Upper lobe of left lung (tissue), 4 donors: ENCODE data around the gene TTC23.

Experiments
- POLR2AphosphoS5 ChIP-seq, 2 donors: sonication (generic); formaldehyde crosslinking; IDR thresholded peaks; one replicate each; pipeline ENCODE4 v1.5.1; 2017; ENCODE audit warnings: antibody characterized with exemption in 2 of 2
- TF ChIP-seq, protein P1 (sequence below), 6 experiments: fragments of 450-650 bp in 4 of 6; fragments of 200-600 bp in 2 of 6; sonication (generic) in 2 of 6; IDR thresholded peaks; one replicate each; pipeline ENCODE4 v1.5.1; 2016 to 2019; ENCODE audit warnings: antibody characterized with exemption in 6 of 6

DNA sequence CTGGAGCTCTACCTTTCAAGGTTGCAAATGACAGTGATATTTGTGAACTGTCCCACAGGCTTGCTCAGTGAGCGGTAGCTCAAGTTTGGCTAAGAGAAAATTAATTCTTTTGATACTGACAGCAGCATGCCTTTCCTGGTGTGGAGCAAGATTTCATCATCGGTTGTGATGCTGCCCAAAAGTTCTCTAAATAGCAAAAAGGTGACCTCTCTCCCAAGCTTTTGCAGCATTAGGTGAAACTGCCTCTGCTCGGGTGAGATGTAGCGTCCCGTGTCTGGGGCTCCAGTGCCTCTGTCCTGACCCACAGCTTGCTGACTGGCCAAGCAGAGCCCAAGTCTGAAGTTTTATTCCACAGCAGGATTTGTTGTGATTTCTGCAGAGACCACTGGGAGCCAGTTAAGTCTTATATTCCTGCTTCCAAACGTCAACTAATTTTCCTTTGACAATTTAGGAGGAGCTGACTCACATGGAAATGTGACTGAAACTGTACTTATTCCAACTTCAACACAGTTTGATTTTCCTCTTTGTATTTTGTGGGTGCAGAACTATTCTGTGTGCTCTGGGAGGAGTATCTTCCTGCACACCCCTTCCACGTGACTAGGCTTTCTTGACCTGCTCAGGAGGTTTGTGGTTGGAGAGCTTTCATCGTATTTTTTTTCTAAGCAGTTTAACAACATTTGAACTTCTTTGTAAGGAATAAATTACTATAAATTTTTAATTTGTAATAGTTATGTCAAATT lies 138.6 kb downstream of the TTC23 start:
- TF ChIP-seq, protein P1, sequence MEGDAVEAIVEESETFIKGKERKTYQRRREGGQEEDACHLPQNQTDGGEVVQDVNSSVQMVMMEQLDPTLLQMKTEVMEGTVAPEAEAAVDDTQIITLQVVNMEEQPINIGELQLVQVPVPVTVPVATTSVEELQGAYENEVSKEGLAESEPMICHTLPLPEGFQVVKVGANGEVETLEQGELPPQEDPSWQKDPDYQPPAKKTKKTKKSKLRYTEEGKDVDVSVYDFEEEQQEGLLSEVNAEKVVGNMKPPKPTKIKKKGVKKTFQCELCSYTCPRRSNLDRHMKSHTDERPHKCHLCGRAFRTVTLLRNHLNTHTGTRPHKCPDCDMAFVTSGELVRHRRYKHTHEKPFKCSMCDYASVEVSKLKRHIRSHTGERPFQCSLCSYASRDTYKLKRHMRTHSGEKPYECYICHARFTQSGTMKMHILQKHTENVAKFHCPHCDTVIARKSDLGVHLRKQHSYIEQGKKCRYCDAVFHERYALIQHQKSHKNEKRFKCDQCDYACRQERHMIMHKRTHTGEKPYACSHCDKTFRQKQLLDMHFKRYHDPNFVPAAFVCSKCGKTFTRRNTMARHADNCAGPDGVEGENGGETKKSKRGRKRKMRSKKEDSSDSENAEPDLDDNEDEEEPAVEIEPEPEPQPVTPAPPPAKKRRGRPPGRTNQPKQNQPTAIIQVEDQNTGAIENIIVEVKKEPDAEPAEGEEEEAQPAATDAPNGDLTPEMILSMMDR (IDR thresholded peaks at IDR 0.05) = no peak
- TF ChIP-seq POLR2AphosphoS5 (IDR thresholded peaks at IDR 0.05) = no peak
